Ishikawa (cell line): Measurements from ENCODE around the gene CNOT1.

ENCODE experiments used
- EP300 ChIP-seq: IDR thresholded peaks from 2 replicates; pipeline ENCODE4 v1.6.1; 2012; ENCODE audit warnings: borderline replicate concordance
- TAF1 ChIP-seq: IDR thresholded peaks from 2 replicates; pipeline ENCODE4 v1.6.1; 2012; ENCODE audit warnings: low read depth, mild to moderate bottlenecking
- TEAD4 ChIP-seq: IDR thresholded peaks from 2 replicates; pipeline ENCODE4 v1.6.1; 2012

GRCh38 chr16:58508671-58509251, 120.9 kb downstream of the CNOT1 start:
- no peak for TF ChIP-seq TEAD4
- TF ChIP-seq TAF1: no peak
- no peak for TF ChIP-seq EP300
